ENCODE results near the gene EPHA2.

- TF ChIP-seq POLR2A (IDR thresholded peaks at IDR 0.05; ENCODE audit: low read depth, low read length) (no peak), POLR2AphosphoS5 (IDR thresholded peaks at IDR 0.05; ENCODE audit: low read depth, low read length) (no peak)
Measured at GRCh38 chr1:16199157-16199501, 43.3 kb upstream of the EPHA2 start.
